ENCODE measurements around the gene CDHR2. TPM values are rescaled to one million over a fixed set of nuclear protein-coding genes. Genes with fewer than 3 reads are reported as not detected.

CDHR2 gene
- total RNA-seq, 4 donors from 2014 or later = 0.15 TPM; not detected in 3

- no peaks in the 10 kb centered on the region for H3K27me3 ChIP-seq
- peaks cover 0 to 82% (median 42%) of the 10 kb centered on the region in 3 donors for H3K4me1 ChIP-seq
- peaks cover 0 to 52% of the 10 kb centered on the region in 2 donors for H3K36me3 ChIP-seq
- no peak for ATAC-seq
- peak overlapping the region in 3 of 4 donors; percentile 25 to 63 (median 55) for H3K27ac ChIP-seq
- H3K4me3 ChIP-seq = no peak overlapping the region
- no peaks in the 10 kb centered on the region for H3K9me3 ChIP-seq
- TF ChIP-seq POLR2A (IDR thresholded peaks at IDR 0.05) = no peak
- TF ChIP-seq EP300 (IDR thresholded peaks at IDR 0.05) = no peak
- no peak for TF ChIP-seq POLR2AphosphoS5 (IDR thresholded peaks at IDR 0.05)
- TF ChIP-seq CTCF (IDR thresholded peaks at IDR 0.05) = no peak
- WGBS, 2 donors (ENCODE audit: low coverage in 1 of 2) = no CpG with 5 or more reads among the region's 28 CpGs
Observed at GRCh38 chr5:176531902-176532493, 17.1 kb upstream of the CDHR2 start.

- H3K9me3 ChIP-seq = no peaks in the 10 kb centered on the region
- TF ChIP-seq POLR2A (IDR thresholded peaks at IDR 0.05) = no peak
- TF ChIP-seq CTCF (IDR thresholded peaks at IDR 0.05) = no peak
- no peak for TF ChIP-seq POLR2AphosphoS5 (IDR thresholded peaks at IDR 0.05)
- no peak for TF ChIP-seq EP300 (IDR thresholded peaks at IDR 0.05)
- peak overlapping the region in 3 of 4 donors; percentile 95 to 100 (median 99) for H3K27ac ChIP-seq
- WGBS, 2 donors (ENCODE audit: low coverage in 1 of 2) = no CpG with 5 or more reads among the region's 9 CpGs
- peaks cover 0 to 82% (median 42%) of the 10 kb centered on the region in 3 donors for H3K4me1 ChIP-seq
- ATAC-seq = no peak
- H3K36me3 ChIP-seq = peaks cover 0 to 44% of the 10 kb centered on the region in 2 donors
- no peaks in the 10 kb centered on the region for H3K27me3 ChIP-seq
- H3K4me3 ChIP-seq = no peak overlapping the region
Observed at GRCh38 chr5:176532795-176533194, 16.3 kb upstream of the CDHR2 start.

GRCh38 chr5:176533390-176533789, 15.8 kb upstream of the CDHR2 start:
- H3K27me3 ChIP-seq = no peaks in the 10 kb centered on the region
- no peak for ATAC-seq
- no peak overlapping the region for H3K4me3 ChIP-seq
- H3K36me3 ChIP-seq = peaks cover 0 to 38% of the 10 kb centered on the region in 2 donors
- H3K27ac ChIP-seq = peak overlapping the region in 3 of 4 donors; percentile 95 to 100 (median 99)
- peaks cover 0 to 84% (median 46%) of the 10 kb centered on the region in 3 donors for H3K4me1 ChIP-seq
- no peaks in the 10 kb centered on the region for H3K9me3 ChIP-seq
- WGBS, 2 donors (ENCODE audit: low coverage in 1 of 2) = 11 to 32% methylated on average over 3 to 7 of the region's 8 CpGs
- no peak for TF ChIP-seq CTCF (IDR thresholded peaks at IDR 0.05)
- TF ChIP-seq POLR2AphosphoS5 (IDR thresholded peaks at IDR 0.05) = no peak
- no peak for TF ChIP-seq POLR2A (IDR thresholded peaks at IDR 0.05)
- no peak for TF ChIP-seq EP300 (IDR thresholded peaks at IDR 0.05)

GRCh38 chr5:176533894-176534611, 15.1 kb upstream of the CDHR2 start:
- H3K27ac ChIP-seq = peak overlapping the region in 3 of 4 donors; percentile 95 to 100 (median 99)
- no peak overlapping the region for H3K4me3 ChIP-seq

More at GRCh38 chr5:176533894-176534611, 15.1 kb upstream of the CDHR2 start:
- H3K27me3 ChIP-seq = no peaks in the 10 kb centered on the region
- H3K4me1 ChIP-seq = peaks cover 0 to 84% (median 43%) of the 10 kb centered on the region in 3 donors
- WGBS, 2 donors (ENCODE audit: low coverage in 1 of 2) = 3 to 6% methylated on average over 4 of the region's 10 CpGs
- peaks cover 0 to 31% of the 10 kb centered on the region in 2 donors for H3K36me3 ChIP-seq
- no peak for ATAC-seq
- TF ChIP-seq EP300 (IDR thresholded peaks at IDR 0.05) (no peak), POLR2A (IDR thresholded peaks at IDR 0.05) (no peak), CTCF (IDR thresholded peaks at IDR 0.05) (peak in 1 of 4 experiments; percentile 8), POLR2AphosphoS5 (IDR thresholded peaks at IDR 0.05) (peak; percentile 36)
- no peaks in the 10 kb centered on the region for H3K9me3 ChIP-seq
